GM21360 (cell line): ENCODE measurements around the gene CLEC3B.
"Not testable (repeated sequence)": the region's sequence is repeated elsewhere in the genome, so short reads cannot be mapped to it uniquely, and the experiment has no call there.

Experiments used
- ATAC-seq: cut with Tn5 transposase; IDR thresholded peaks from one replicate; pipeline ENCODE4 v1.9.1; 2021; ENCODE audit warnings: mild to moderate bottlenecking, moderate library complexity; ENCODE audit not compliant: unreplicated experiment

Gene CLEC3B

GRCh38 chr3:45034612-45035252, 8.6 kb downstream of the CLEC3B start:
- no peak for ATAC-seq

- no peak for ATAC-seq
Observed at GRCh38 chr3:45035441-45036301, 9.6 kb downstream of the CLEC3B start.

- ATAC-seq, result peak; percentile 51
Observed at GRCh38 chr3:45037720-45038455, 11.8 kb downstream of the CLEC3B start.

GRCh38 chr3:45041666-45042065, 15.6 kb downstream of the CLEC3B start:
- no peak for ATAC-seq

GRCh38 chr3:45042162-45042561, 16.1 kb downstream of the CLEC3B start:
- ATAC-seq, result no peak

GRCh38 chr3:45043728-45044299, 17.7 kb downstream of the CLEC3B start:
- no peak for ATAC-seq

- ATAC-seq, result no peak
Observed at GRCh38 chr3:45048244-45048643, 22.1 kb downstream of the CLEC3B start.

GRCh38 chr3:45049807-45050206, 23.7 kb downstream of the CLEC3B start:
- ATAC-seq, result no peak

GRCh38 chr3:45051685-45052084, 25.6 kb downstream of the CLEC3B start:
- ATAC-seq, result no peak

GRCh38 chr3:45053805-45054195, 27.7 kb downstream of the CLEC3B start:
- ATAC-seq, result not testable (repeated sequence)

GRCh38 chr3:45054196-45054857, 28.2 kb downstream of the CLEC3B start:
- ATAC-seq, result no peak

GRCh38 chr3:45055032-45055410, 28.9 kb downstream of the CLEC3B start:
- no peak for ATAC-seq

- ATAC-seq, result no peak
Observed at GRCh38 chr3:45055411-45056143, 29.5 kb downstream of the CLEC3B start.

GRCh38 chr3:45056608-45057301, 30.7 kb downstream of the CLEC3B start:
- ATAC-seq, result no peak

- ATAC-seq, result no peak
Observed at GRCh38 chr3:45057557-45057956, 31.5 kb downstream of the CLEC3B start.

- no peak for ATAC-seq
Observed at GRCh38 chr3:45059132-45059531, 33.0 kb downstream of the CLEC3B start.

GRCh38 chr3:45060165-45060892, 34.2 kb downstream of the CLEC3B start:
- no peak for ATAC-seq

GRCh38 chr3:45062697-45063070, 36.6 kb downstream of the CLEC3B start:
- no peak for ATAC-seq
